Aorta (tissue), 5 donors: ENCODE results near the gene NPHP4. TPM values are rescaled to one million over a fixed set of nuclear protein-coding genes. Genes with fewer than 3 reads are reported as not detected.
A peak's percentile ranks its signal among the peaks of the same experiment; 100 is the strongest.

Experiments used
- ATAC-seq: fragments of 200-7000 bp; cut with Tn5 transposase; one replicate; pipeline ENCODE4 v1.9.1; 2022; ENCODE audit warnings: moderate library complexity; ENCODE audit not compliant: low FRiP score
- DNase-seq, 2 donors: peaks; one replicate each; pipeline ENCODE4 v3.0.0-alpha.2; 2020
- H3K27ac ChIP-seq, 2 donors: one replicate each; pipeline ENCODE4 v1.5.1; 2013; ENCODE audit warnings: low read length in 2 of 2, mild to moderate bottlenecking in 2 of 2, moderate library complexity in 2 of 2, control low read depth in 1 of 2, inconsistent platforms in 1 of 2, low read depth in 1 of 2
- H3K27me3 ChIP-seq, 2 donors: one replicate each; pipeline ENCODE4 v1.6.1; 2013; ENCODE audit warnings: control low read depth in 1 of 2, low read length in 1 of 2, mild to moderate bottlenecking in 1 of 2, moderate library complexity in 1 of 2; ENCODE audit not compliant: insufficient read depth in 2 of 2, control insufficient read depth in 1 of 2
- H3K36me3 ChIP-seq, 2 donors: one replicate each; pipeline ENCODE4 v1.6.1; 2013; ENCODE audit warnings: control low read depth in 1 of 2, low read length in 1 of 2, mild to moderate bottlenecking in 1 of 2; ENCODE audit not compliant: insufficient read depth in 2 of 2, control insufficient read depth in 1 of 2
- H3K4me1 ChIP-seq, 2 donors: one replicate each; pipeline ENCODE4 v1.6.1; 2013; ENCODE audit warnings: low read length in 2 of 2, control low read depth in 1 of 2, mild to moderate bottlenecking in 1 of 2, moderate library complexity in 1 of 2; ENCODE audit not compliant: insufficient read depth in 2 of 2, control insufficient read depth in 1 of 2
- H3K4me3 ChIP-seq, 2 donors: one replicate each; pipeline ENCODE4 v1.5.1; 2013; ENCODE audit warnings: low read length in 2 of 2, control low read depth in 1 of 2, mild to moderate bottlenecking in 1 of 2
- H3K9me3 ChIP-seq: one replicate; pipeline ENCODE4 v1.6.1; 2013; ENCODE audit warnings: mild to moderate bottlenecking, low read length; ENCODE audit not compliant: control insufficient read depth
- WGBS, 2 donors: extraction: QIAGEN DNeasy Blood & Tissue Kit; methylation state at CpG; one replicate each; pipeline ENCODE4 v1.1.7; 2013; 5-methylcytosine and 5-hydroxymethylcytosine counted together
- intact Hi-C, 2 donors: fragments of 100-400 bp; cut with DNase I; formaldehyde crosslinking; loops; one replicate each; pipeline versions ENCODE4 v1.14.2 to v1.15.0; 2022
- polyA plus RNA-seq, 2 donors: library from polyadenylated mRNA; stranded (reverse); fragments of 200-250 nt; gene quantifications; one replicate each; pipeline ENCODE4 v1.2.3, GENCODE V29; 2013
- total RNA-seq, 2 donors: library from RNA; stranded (reverse); fragmentation: NEBNext Ultra II Directional; extraction: Animal tissue kit (Norgen Biotek cat#: 25700); gene quantifications; one replicate each; pipeline ENCODE4 v1.2.1, GENCODE V29; 2021
- donor health status: healthy with polysubstance abuse.
- donor health status: Bipolar disorder and iron deficiency.
- donor health status: DM: no; HTN: no; CAD: no.
- donor health status: DM: no; HTN: no; CAD: no.
- donor health status: DM: yes; HTN: yes; CAD: no.

Gene NPHP4
- total and polyA plus RNA-seq, 4 donors: 2.4 to 15.1 (median 6.3) TPM

GRCh38 chr1:5975133-5975880, 16.9 kb downstream of the NPHP4 start:
- peak; percentile 72 for ATAC-seq
- Histone ChIP-seq H3K4me1 (no peaks in the 10 kb centered on the region), H3K9me3 (no peaks in the 10 kb centered on the region), H3K27ac (no peak overlapping the region), H3K27me3 (no peaks in the 10 kb centered on the region), H3K4me3 (no peak overlapping the region), H3K36me3 (no peaks in the 10 kb centered on the region)
- WGBS, 2 donors: 69 to 70% methylated on average over 17 of the region's 17 CpGs
- DNase-seq: peak in 1 of 2 donors; percentile 78
- intact Hi-C loops: no loop called here

- Histone ChIP-seq H3K9me3 (no peaks in the 10 kb centered on the region), H3K36me3 (no peaks in the 10 kb centered on the region), H3K27me3 (no peaks in the 10 kb centered on the region), H3K4me3 (no peak overlapping the region), H3K27ac (no peak overlapping the region), H3K4me1 (no peaks in the 10 kb centered on the region)
- intact Hi-C loops: loop anchor here in 1 of 2 donors (5.0 kb wide), 1 partner anchor 462 kb away; no protein-coding TSS in a partner anchor
- WGBS, 2 donors: 88 to 89% methylated on average over 8 of the region's 8 CpGs
- ATAC-seq: no peak
- DNase-seq: peak in 1 of 2 donors; percentile 26
Measured at GRCh38 chr1:5974631-5975030, 17.6 kb downstream of the NPHP4 start.

GRCh38 chr1:5973771-5974170, 18.5 kb downstream of the NPHP4 start:
- no peaks in the 10 kb centered on the region for H3K27me3 ChIP-seq
- H3K4me3 ChIP-seq: no peak overlapping the region
- no peaks in the 10 kb centered on the region for H3K4me1 ChIP-seq
- no peak overlapping the region for H3K27ac ChIP-seq
- intact Hi-C loops: loop anchor here in 1 of 2 donors (5.0 kb wide), 1 partner anchor 461 kb away; no protein-coding TSS in a partner anchor
- ATAC-seq (no peak), DNase-seq (peak in 1 of 2 donors; percentile 63)
- no peaks in the 10 kb centered on the region for H3K36me3 ChIP-seq
- no peaks in the 10 kb centered on the region for H3K9me3 ChIP-seq
- WGBS, 2 donors: 80 to 84% methylated on average over 11 of the region's 11 CpGs

GRCh38 chr1:5972198-5972520, 20.1 kb downstream of the NPHP4 start:
- Histone ChIP-seq H3K4me3 (no peak overlapping the region), H3K27ac (no peak overlapping the region), H3K9me3 (no peaks in the 10 kb centered on the region), H3K27me3 (no peaks in the 10 kb centered on the region), H3K36me3 (no peaks in the 10 kb centered on the region), H3K4me1 (no peaks in the 10 kb centered on the region)
- intact Hi-C loops: loop anchor here in 1 of 2 donors (5.0 kb wide), 1 partner anchor 460 kb away; no protein-coding TSS in a partner anchor
- 90 to 93% methylated on average over 4 of the region's 4 CpGs for WGBS, 2 donors
- no peak for ATAC-seq
- DNase-seq: peak in 1 of 2 donors; percentile 27

- WGBS, 2 donors: 90 to 93% methylated on average over 22 of the region's 22 CpGs
- no peaks in the 10 kb centered on the region for H3K9me3 ChIP-seq
- no peaks in the 10 kb centered on the region for H3K36me3 ChIP-seq
- H3K27me3 ChIP-seq: no peaks in the 10 kb centered on the region
- H3K4me3 ChIP-seq: no peak overlapping the region
- H3K4me1 ChIP-seq: no peaks in the 10 kb centered on the region
- ATAC-seq: no peak
- DNase-seq: peak in 1 of 2 donors; percentile 55
- intact Hi-C loops: loop anchor here in 1 of 2 donors (5.0 kb wide), 1 partner anchor 459 kb away; no protein-coding TSS in a partner anchor
- H3K27ac ChIP-seq: no peak overlapping the region
Measured at GRCh38 chr1:5971471-5972197, 20.6 kb downstream of the NPHP4 start.

GRCh38 chr1:5970610-5971273, 21.5 kb downstream of the NPHP4 start:
- Histone ChIP-seq H3K36me3 (no peaks in the 10 kb centered on the region), H3K9me3 (no peaks in the 10 kb centered on the region), H3K27ac (no peak overlapping the region), H3K4me1 (no peaks in the 10 kb centered on the region), H3K27me3 (no peaks in the 10 kb centered on the region), H3K4me3 (no peak overlapping the region)
- ATAC-seq (no peak), DNase-seq (no peak)
- 87 to 88% methylated on average over 13 of the region's 13 CpGs for WGBS, 2 donors
- intact Hi-C loops: loop anchor here in 1 of 2 donors (5.0 kb wide), 1 partner anchor 458 kb away; no protein-coding TSS in a partner anchor

- no peak for ATAC-seq
- no peaks in the 10 kb centered on the region for H3K4me1 ChIP-seq
- H3K9me3 ChIP-seq: no peaks in the 10 kb centered on the region
- H3K36me3 ChIP-seq: no peaks in the 10 kb centered on the region
- 87 to 94% methylated on average over 10 of the region's 10 CpGs for WGBS, 2 donors
- H3K27ac ChIP-seq: no peak overlapping the region
- DNase-seq: peak in 1 of 2 donors; percentile 25
- H3K27me3 ChIP-seq: no peaks in the 10 kb centered on the region
- intact Hi-C loops: no loop called here
- H3K4me3 ChIP-seq: no peak overlapping the region
Measured at GRCh38 chr1:5969168-5969567, 23.1 kb downstream of the NPHP4 start.

GRCh38 chr1:5968161-5968736, 24.0 kb downstream of the NPHP4 start:
- Histone ChIP-seq H3K27ac (no peak overlapping the region), H3K9me3 (no peaks in the 10 kb centered on the region), H3K4me1 (no peaks in the 10 kb centered on the region), H3K36me3 (no peaks in the 10 kb centered on the region), H3K4me3 (no peak overlapping the region), H3K27me3 (no peaks in the 10 kb centered on the region)
- ATAC-seq (no peak), DNase-seq (peak in 1 of 2 donors; percentile 40)
- WGBS, 2 donors: 93 to 94% methylated on average over 11 of the region's 11 CpGs
- intact Hi-C loops: no loop called here
